PC-9 (cell line): Measurements from ENCODE around the gene SEMA3B.
"Not testable (repeated sequence)": the region's sequence is repeated elsewhere in the genome, so short reads cannot be mapped to it uniquely, and the experiment has no call there.

Experiments used
- EZH2 ChIP-seq: fragments of 200-600 bp; sonication (generic); IDR thresholded peaks from 2 replicates; pipeline ENCODE4 v1.8.0; 2017; ENCODE audit warnings: antibody characterized with exemption, low read depth
- TF ChIP-seq, protein P1 (sequence below): fragments of 200-600 bp; sonication (generic); conservative IDR thresholded peaks from 2 replicates; pipeline ENCODE4 v1.6.1; 2017; ENCODE audit warnings: mixed run types, antibody characterized with exemption, mild to moderate bottlenecking, moderate library complexity

DNA sequence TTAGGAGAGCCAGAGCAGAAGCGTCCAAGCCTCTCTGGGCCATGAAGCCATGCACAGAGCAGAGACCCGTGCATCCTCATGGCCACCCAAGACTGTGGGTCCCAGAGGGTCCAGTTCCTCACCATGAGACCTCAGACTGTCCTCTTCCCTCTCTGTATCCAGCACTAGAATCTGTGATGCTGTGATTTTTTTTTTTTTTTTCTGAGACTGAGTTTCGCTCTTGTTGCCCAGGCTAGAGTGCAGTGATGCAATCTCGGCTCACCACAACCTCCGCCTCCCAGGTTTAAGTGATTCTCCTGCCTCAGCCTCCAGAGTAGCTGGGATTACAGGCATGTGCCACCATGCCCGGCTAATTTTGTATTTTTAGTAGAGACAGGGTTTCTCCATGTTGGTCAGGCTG lies 24.1 kb upstream of the SEMA3B start:
- TF ChIP-seq EZH2 = not testable (repeated sequence)
- TF ChIP-seq, protein P1, sequence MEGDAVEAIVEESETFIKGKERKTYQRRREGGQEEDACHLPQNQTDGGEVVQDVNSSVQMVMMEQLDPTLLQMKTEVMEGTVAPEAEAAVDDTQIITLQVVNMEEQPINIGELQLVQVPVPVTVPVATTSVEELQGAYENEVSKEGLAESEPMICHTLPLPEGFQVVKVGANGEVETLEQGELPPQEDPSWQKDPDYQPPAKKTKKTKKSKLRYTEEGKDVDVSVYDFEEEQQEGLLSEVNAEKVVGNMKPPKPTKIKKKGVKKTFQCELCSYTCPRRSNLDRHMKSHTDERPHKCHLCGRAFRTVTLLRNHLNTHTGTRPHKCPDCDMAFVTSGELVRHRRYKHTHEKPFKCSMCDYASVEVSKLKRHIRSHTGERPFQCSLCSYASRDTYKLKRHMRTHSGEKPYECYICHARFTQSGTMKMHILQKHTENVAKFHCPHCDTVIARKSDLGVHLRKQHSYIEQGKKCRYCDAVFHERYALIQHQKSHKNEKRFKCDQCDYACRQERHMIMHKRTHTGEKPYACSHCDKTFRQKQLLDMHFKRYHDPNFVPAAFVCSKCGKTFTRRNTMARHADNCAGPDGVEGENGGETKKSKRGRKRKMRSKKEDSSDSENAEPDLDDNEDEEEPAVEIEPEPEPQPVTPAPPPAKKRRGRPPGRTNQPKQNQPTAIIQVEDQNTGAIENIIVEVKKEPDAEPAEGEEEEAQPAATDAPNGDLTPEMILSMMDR = not testable (repeated sequence)
